ENCODE data around the gene CYSLTR2. TPM values are rescaled to one million over a fixed set of nuclear protein-coding genes. Genes with fewer than 3 reads are reported as not detected.

CYSLTR2 gene
- total and polyA plus RNA-seq, 2 donors (not counting 1 experiment from before 2014, with no cell fraction given), result 0.09 TPM; not detected in 1

GRCh38 chr13:48655291-48655690, 1.6 kb downstream of the CYSLTR2 start:
- H3K27ac ChIP-seq (ENCODE audit: low read length in 2 of 2), result no peak overlapping the region
- 100% methylated on average over 4 of the region's 4 CpGs for WGBS (ENCODE audit: insufficient coverage)
- H3K4me1 ChIP-seq (ENCODE audit: control insufficient read depth in 2 of 2, insufficient read depth in 2 of 2, low read length in 2 of 2), result peaks cover 14% of the 10 kb centered on the region in 2 donors
- H3K4me1 Mint-ChIP-seq, result peaks cover 17% of the 10 kb centered on the region
- no peaks in the 10 kb centered on the region for H3K9me3 Mint-ChIP-seq (ENCODE audit: insufficient read depth)
- H3K9me3 ChIP-seq (ENCODE audit: control extremely low read depth in 1 of 3, control insufficient read depth in 2 of 3, insufficient read depth in 1 of 3, low read length in 2 of 3), result no peaks in the 10 kb centered on the region
- DNase-seq, result no peak
- no peaks in the 10 kb centered on the region for H3K79me2 ChIP-seq (ENCODE audit: control insufficient read depth, insufficient read depth, low read length)
- CTCF ChIA-PET, result no interaction called here
- H3K4me2 ChIP-seq (replicated peaks; ENCODE audit: low read depth, low read length, poor library complexity, severe bottlenecking), result no peak overlapping the region
- H2AFZ ChIP-seq (ENCODE audit: insufficient read depth, low read depth, low read length, poor library complexity, severe bottlenecking), result no peak overlapping the region
- intact Hi-C loops (cut with micrococcal nuclease), result no loop called here
- H3K27me3 ChIP-seq (replicated peaks in 1 of 4; ENCODE audit: control extremely low read depth in 1 of 4, control insufficient read depth in 3 of 4, insufficient read depth in 4 of 4, low read length in 3 of 4), result no peaks in the 10 kb centered on the region
- H3K9ac ChIP-seq (ENCODE audit: low read length), result no peak overlapping the region
- TF ChIP-seq EZH2 (IDR thresholded peaks at IDR 0.05; ENCODE audit: borderline replicate concordance, insufficient read depth, low read depth, low read length, poor library complexity, severe bottlenecking), result no peak
- TF ChIP-seq CTCF (IDR thresholded peaks at IDR 0.05), result no peak
- peaks cover 5% of the 10 kb centered on the region for H3K27me3 Mint-ChIP-seq
- H3K27ac Mint-ChIP-seq, result no peak overlapping the region
- POLR2A ChIA-PET, result no interaction called here
- H3K4me3 ChIP-seq (ENCODE audit: control extremely low read depth in 1 of 5, extremely low read depth in 1 of 5, insufficient read depth in 1 of 5, low read depth in 2 of 5, low read length in 4 of 5), result no peak overlapping the region
- H4K20me1 ChIP-seq (ENCODE audit: control insufficient read depth, insufficient read depth, low read length, poor library complexity, severe bottlenecking), result no peaks in the 10 kb centered on the region
- ATAC-seq (ENCODE audit: low read depth), result no peak
- H3K36me3 ChIP-seq (replicated peaks in 1 of 2; ENCODE audit: control extremely low read depth in 1 of 2, control insufficient read depth in 1 of 2, extremely low read depth in 1 of 2, insufficient read depth in 2 of 2, low read length in 1 of 2), result no peaks in the 10 kb centered on the region
- no peak overlapping the region for H3K4me3 Mint-ChIP-seq

DNA sequence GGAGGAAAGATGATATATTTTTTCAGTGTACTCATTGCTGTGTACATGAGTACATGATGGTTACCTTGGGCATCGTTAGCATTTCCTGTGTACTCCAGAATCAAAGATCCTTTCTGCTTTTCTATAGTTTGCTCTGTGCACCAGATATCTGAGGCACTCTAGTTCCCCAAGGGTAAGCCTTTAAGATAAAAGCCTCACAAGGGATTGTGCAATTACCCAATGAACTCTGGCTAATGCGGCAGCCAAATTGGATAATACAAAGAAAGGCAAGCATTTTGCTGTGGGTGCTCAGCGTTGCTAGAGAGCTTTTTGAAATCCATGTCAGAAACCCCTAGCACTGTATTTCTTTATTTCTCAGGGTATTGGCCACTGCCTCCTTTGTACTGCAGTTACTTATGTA, 2.9 kb downstream of the CYSLTR2 start:
- Histone ChIP-seq H3K4me3 (ENCODE audit: control extremely low read depth in 1 of 5, extremely low read depth in 1 of 5, insufficient read depth in 1 of 5, low read depth in 2 of 5, low read length in 4 of 5) (no peak overlapping the region), H3K9ac (ENCODE audit: low read length) (no peak overlapping the region), H3K36me3 (replicated peaks in 1 of 2; ENCODE audit: control extremely low read depth in 1 of 2, control insufficient read depth in 1 of 2, extremely low read depth in 1 of 2, insufficient read depth in 2 of 2, low read length in 1 of 2) (no peaks in the 10 kb centered on the region), H3K4me2 (replicated peaks; ENCODE audit: low read depth, low read length, poor library complexity, severe bottlenecking) (no peak overlapping the region), H2AFZ (ENCODE audit: insufficient read depth, low read depth, low read length, poor library complexity, severe bottlenecking) (no peak overlapping the region), H3K9me3 (ENCODE audit: control extremely low read depth in 1 of 3, control insufficient read depth in 2 of 3, insufficient read depth in 1 of 3, low read length in 2 of 3) (no peaks in the 10 kb centered on the region), H3K27me3 (replicated peaks in 1 of 4; ENCODE audit: control extremely low read depth in 1 of 4, control insufficient read depth in 3 of 4, insufficient read depth in 4 of 4, low read length in 3 of 4) (no peaks in the 10 kb centered on the region), H3K4me1 (ENCODE audit: control insufficient read depth in 2 of 2, insufficient read depth in 2 of 2, low read length in 2 of 2) (peaks cover 19 to 23% of the 10 kb centered on the region in 2 donors), H4K20me1 (ENCODE audit: control insufficient read depth, insufficient read depth, low read length, poor library complexity, severe bottlenecking) (no peaks in the 10 kb centered on the region), H3K27ac (ENCODE audit: low read length in 2 of 2) (no peak overlapping the region), H3K79me2 (ENCODE audit: control insufficient read depth, insufficient read depth, low read length) (no peaks in the 10 kb centered on the region)
- POLR2A ChIA-PET, result no interaction called here
- CTCF ChIA-PET, result no interaction called here
- Mint-ChIP-seq H3K27me3 (no peaks in the 10 kb centered on the region), H3K27ac (no peak overlapping the region), H3K9me3 (ENCODE audit: insufficient read depth) (no peaks in the 10 kb centered on the region), H3K4me3 (no peak overlapping the region), H3K4me1 (peaks cover 25% of the 10 kb centered on the region)
- no peak for DNase-seq
- intact Hi-C loops (cut with micrococcal nuclease), result no loop called here
- WGBS (ENCODE audit: insufficient coverage), result 100% methylated on average over 1 of the region's 3 CpGs
- no peak for TF ChIP-seq EZH2 (IDR thresholded peaks at IDR 0.05; ENCODE audit: borderline replicate concordance, insufficient read depth, low read depth, low read length, poor library complexity, severe bottlenecking)
- TF ChIP-seq CTCF (IDR thresholded peaks at IDR 0.05), result no peak
- no peak for ATAC-seq (ENCODE audit: low read depth)

Measured in B cell (primary cell).